Heart left ventricle (tissue), 13 donors: ENCODE data around the gene COL17A1.

Experiments
- POLR2A ChIP-seq, 2 donors: fragments of 450-650 bp; IDR thresholded peaks; one replicate each; pipeline ENCODE4 v1.6.1; 2017; ENCODE audit warnings: antibody characterized with exemption in 2 of 2, mild to moderate bottlenecking in 2 of 2, moderate library complexity in 2 of 2
- TF ChIP-seq, protein P1 (sequence below), 12 donors: fragments of 200-600 bp; sonication (generic) in 4 of 12; IDR thresholded peaks; one replicate each; pipeline versions ENCODE4 v1.5.0 to v1.8.0; 2018 to 2022; ENCODE audit warnings: antibody characterized with exemption in 12 of 12, mild to moderate bottlenecking in 5 of 12
- donor health status: ischemic (EF 13 %, LVEDD 7.1; RV severe dilation, severe dysfunction).
- donor health status: DM: no; HTN: yes; CAD: no.
- donor health status: DM: no; HTN: no; CAD: no.
- donor health status: ischemic (EF 25% LVEDD 6.9; RV normal size, moderate dysfunction).
- donor health status: ischemic (EF 25% LVEDD 5.7; RV mildly dilated, moderate dysfunction).
- donor health status: ischemic (EF 35%, LVEDD 5.7; RV mildly dilated, moderate dysfunction).
- donor health status: nonischemic (EF 11% LVEDD 7.7; RV severe dilation, severe dysfunction).
- donor health status: DM: yes; HTN: yes; CAD: no.
- donor health status: PGD.
- donor health status: ischemic (EF 29% LVEDD 5.4; RV normal size, mild dysfunction).
- donor health status: nonischemic (EF 23%, LVEDD 6.1; RV moderate dilation, normal function).

DNA sequence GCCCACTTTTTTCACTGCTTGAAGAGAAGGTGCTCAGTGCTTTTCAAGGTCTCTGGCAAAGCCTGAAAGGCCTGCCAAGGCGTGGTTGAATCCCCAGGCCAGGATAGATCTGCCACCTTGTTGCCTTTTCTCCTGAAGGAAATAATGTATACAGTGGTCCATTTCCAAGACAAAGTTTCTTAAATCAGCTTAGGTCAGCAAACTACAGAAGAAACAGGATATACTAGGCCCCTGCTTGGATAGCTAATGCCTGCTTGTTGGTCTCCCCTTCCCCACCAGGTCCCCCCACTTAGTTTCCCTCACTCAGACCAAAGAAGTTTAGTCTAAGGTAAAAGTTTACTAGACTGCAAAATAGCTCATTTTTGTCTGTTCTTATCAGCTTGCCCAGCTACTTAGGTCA, 19.9 kb downstream of the COL17A1 start:
- TF ChIP-seq, protein P1, sequence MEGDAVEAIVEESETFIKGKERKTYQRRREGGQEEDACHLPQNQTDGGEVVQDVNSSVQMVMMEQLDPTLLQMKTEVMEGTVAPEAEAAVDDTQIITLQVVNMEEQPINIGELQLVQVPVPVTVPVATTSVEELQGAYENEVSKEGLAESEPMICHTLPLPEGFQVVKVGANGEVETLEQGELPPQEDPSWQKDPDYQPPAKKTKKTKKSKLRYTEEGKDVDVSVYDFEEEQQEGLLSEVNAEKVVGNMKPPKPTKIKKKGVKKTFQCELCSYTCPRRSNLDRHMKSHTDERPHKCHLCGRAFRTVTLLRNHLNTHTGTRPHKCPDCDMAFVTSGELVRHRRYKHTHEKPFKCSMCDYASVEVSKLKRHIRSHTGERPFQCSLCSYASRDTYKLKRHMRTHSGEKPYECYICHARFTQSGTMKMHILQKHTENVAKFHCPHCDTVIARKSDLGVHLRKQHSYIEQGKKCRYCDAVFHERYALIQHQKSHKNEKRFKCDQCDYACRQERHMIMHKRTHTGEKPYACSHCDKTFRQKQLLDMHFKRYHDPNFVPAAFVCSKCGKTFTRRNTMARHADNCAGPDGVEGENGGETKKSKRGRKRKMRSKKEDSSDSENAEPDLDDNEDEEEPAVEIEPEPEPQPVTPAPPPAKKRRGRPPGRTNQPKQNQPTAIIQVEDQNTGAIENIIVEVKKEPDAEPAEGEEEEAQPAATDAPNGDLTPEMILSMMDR (IDR thresholded peaks at IDR 0.05) = no peak
- no peak for TF ChIP-seq POLR2A (IDR thresholded peaks at IDR 0.05)
